H9 (cell line): ENCODE data around the gene HES1. TPM values are rescaled to one million over a fixed set of nuclear protein-coding genes. Genes with fewer than 3 reads are reported as not detected.

Source experiments
- DNase-seq: peaks from one replicate; pipeline ENCODE4 v3.0.0-alpha.2; 2017
- H2AFZ ChIP-seq: one replicate; pipeline ENCODE4 v1.6.1; 2013; ENCODE audit warnings: mild to moderate bottlenecking, low read length, control low read depth, moderate library complexity
- H2AK5ac ChIP-seq: 2 replicates; pipeline ENCODE4 v1.6.1; 2013; ENCODE audit warnings: low read length, control low read depth, mixed read lengths; ENCODE audit not compliant: insufficient read length
- H2BK120ac ChIP-seq: one replicate; pipeline ENCODE4 v1.6.1; 2013; ENCODE audit warnings: low read depth, mild to moderate bottlenecking, low read length, control low read depth, inconsistent platforms; ENCODE audit not compliant: poor library complexity, severe bottlenecking
- H2BK12ac ChIP-seq: 2 replicates; pipeline ENCODE4 v1.6.1; 2013; ENCODE audit warnings: low read length, control low read depth, mixed read lengths, low read depth; ENCODE audit not compliant: insufficient read length
- H2BK15ac ChIP-seq: 2 replicates; pipeline ENCODE4 v1.6.1; 2013; ENCODE audit warnings: low read depth, low read length, control low read depth
- H2BK20ac ChIP-seq: one replicate; pipeline ENCODE4 v1.6.1; 2013; ENCODE audit warnings: low read depth, mild to moderate bottlenecking, low read length, control low read depth, inconsistent platforms; ENCODE audit not compliant: poor library complexity, severe bottlenecking
- H2BK5ac ChIP-seq: 2 replicates; pipeline ENCODE4 v1.6.1; 2013; ENCODE audit warnings: low read length, control low read depth, mixed read lengths; ENCODE audit not compliant: insufficient read length
- H3K14ac ChIP-seq: 2 replicates; pipeline ENCODE4 v1.6.1; 2013; ENCODE audit warnings: low read length, control low read depth; ENCODE audit not compliant: insufficient read depth
- H3K18ac ChIP-seq: 2 replicates; pipeline ENCODE4 v1.6.1; 2013; ENCODE audit warnings: low read depth, mild to moderate bottlenecking, mixed read lengths, low read length, control low read depth; ENCODE audit not compliant: insufficient read length
- H3K23ac ChIP-seq: 2 replicates; pipeline ENCODE4 v1.6.1; 2013; ENCODE audit warnings: low read length, control low read depth, mixed read lengths, low read depth; ENCODE audit not compliant: insufficient read length
- H3K23me2 ChIP-seq: 2 replicates; pipeline ENCODE4 v1.6.1; 2013; ENCODE audit warnings: low read depth, mild to moderate bottlenecking, mixed read lengths, low read length, control low read depth; ENCODE audit not compliant: insufficient read length, poor library complexity, severe bottlenecking
- H3K27ac ChIP-seq: 2 replicates; pipeline ENCODE4 v1.5.1; 2013; ENCODE audit warnings: low read length, control low read depth, mixed read lengths, low read depth; ENCODE audit not compliant: insufficient read length
- H3K27me3 ChIP-seq: 2 replicates; pipeline ENCODE4 v1.6.1; 2013; ENCODE audit warnings: low read length, control low read depth, inconsistent platforms; ENCODE audit not compliant: insufficient read depth
- H3K4ac ChIP-seq: 2 replicates; pipeline ENCODE4 v1.6.1; 2013; ENCODE audit warnings: low read depth, mild to moderate bottlenecking, control low read depth, inconsistent platforms, low read length, moderate library complexity
- H3K4me1 ChIP-seq: 2 replicates; pipeline ENCODE4 v1.6.1; 2013; ENCODE audit warnings: low read length, control low read depth, inconsistent platforms; ENCODE audit not compliant: insufficient read depth
- H3K4me2 ChIP-seq: 2 replicates; pipeline ENCODE4 v1.6.1; 2013; ENCODE audit warnings: low read length, control low read depth, mixed read lengths; ENCODE audit not compliant: insufficient read length, insufficient read depth
- H3K56ac ChIP-seq: 2 replicates; pipeline ENCODE4 v1.6.1; 2013; ENCODE audit warnings: low read depth, mild to moderate bottlenecking, mixed read lengths, low read length, control low read depth; ENCODE audit not compliant: insufficient read length
- H3K79me1 ChIP-seq: 2 replicates; pipeline ENCODE4 v1.6.1; 2013; ENCODE audit warnings: low read depth, mild to moderate bottlenecking, moderate library complexity, low read length, control low read depth, inconsistent platforms; ENCODE audit not compliant: insufficient read depth, poor library complexity, severe bottlenecking
- H3K79me2 ChIP-seq: 2 replicates; pipeline ENCODE4 v1.6.1; 2013; ENCODE audit warnings: low read length, control low read depth, inconsistent platforms; ENCODE audit not compliant: insufficient read depth
- H3K9ac ChIP-seq: 2 replicates; pipeline ENCODE4 v1.6.1; 2013; ENCODE audit warnings: low read length, control low read depth, mixed read lengths; ENCODE audit not compliant: insufficient read length; ENCODE audit errors: extremely low read depth
- H3K9me3 ChIP-seq: one replicate; pipeline ENCODE4 v1.6.1; 2013; ENCODE audit warnings: low read depth, low read length, inconsistent platforms; ENCODE audit not compliant: control insufficient read depth
- H3T11ph ChIP-seq: one replicate; pipeline ENCODE4 v1.6.1; 2013; ENCODE audit warnings: mild to moderate bottlenecking, low read length, control low read depth, inconsistent platforms
- H4K20me1 ChIP-seq: one replicate; pipeline ENCODE4 v1.6.1; 2013; ENCODE audit not compliant: control insufficient read depth, insufficient read length, insufficient read depth
- H4K5ac ChIP-seq: 2 replicates; pipeline ENCODE4 v1.6.1; 2013; ENCODE audit warnings: low read depth, mild to moderate bottlenecking, mixed read lengths, low read length, control low read depth; ENCODE audit not compliant: insufficient read length
- H4K8ac ChIP-seq: replicated peaks from 2 replicates; pipeline ENCODE4 v1.6.1; 2013; ENCODE audit warnings: low read length, control low read depth, mixed read lengths, low read depth; ENCODE audit not compliant: insufficient read length
- H4K91ac ChIP-seq: 2 replicates; pipeline ENCODE4 v1.6.1; 2013; ENCODE audit warnings: low read depth, mild to moderate bottlenecking, moderate library complexity, mixed read lengths, low read length, control low read depth; ENCODE audit not compliant: insufficient read length
- H3K27ac Mint-ChIP-seq, 3 experiments: 2 replicates in 2 of 3; 3 replicates in 1 of 3; pipeline ENCODE4 v1.8.0; 2020 to 2021; ENCODE audit warnings: mixed read lengths in 3 of 3, mild to moderate bottlenecking in 1 of 3, moderate library complexity in 1 of 3
- H3K27me3 Mint-ChIP-seq: 2 replicates; pipeline ENCODE4 v1.8.0; 2021; ENCODE audit warnings: low read depth, mild to moderate bottlenecking, moderate library complexity, mixed read lengths
- H3K36me3 Mint-ChIP-seq, 3 experiments: 2 replicates in 2 of 3; 3 replicates in 1 of 3; pipeline ENCODE4 v1.8.0; 2020 to 2021; ENCODE audit warnings: low read depth in 3 of 3, mixed read lengths in 3 of 3; ENCODE audit not compliant: insufficient read depth in 1 of 3
- H3K4me1 Mint-ChIP-seq, 2 experiments: 2 replicates each; pipeline ENCODE4 v1.8.0; 2020; ENCODE audit warnings: mixed read lengths in 2 of 2
- H3K4me3 Mint-ChIP-seq, 2 experiments: 2 replicates in 1 of 2; 3 replicates in 1 of 2; pipeline ENCODE4 v1.8.0; 2020 to 2021; ENCODE audit warnings: mild to moderate bottlenecking in 2 of 2, mixed read lengths in 2 of 2, moderate library complexity in 1 of 2
- H3K9me3 Mint-ChIP-seq, 2 experiments: 2 replicates in 1 of 2; 3 replicates in 1 of 2; pipeline ENCODE4 v1.8.0; 2020; ENCODE audit warnings: mild to moderate bottlenecking in 2 of 2, mixed read lengths in 2 of 2, moderate library complexity in 1 of 2
- WGBS: extraction: QIAGEN DNeasy Blood & Tissue Kit; methylation state at CpG from one replicate; pipeline ENCODE4 v1.1.7; 2013; ENCODE audit warnings: missing lambda C conversion rate, low lambda C conversion rate, mixed read lengths; ENCODE audit not compliant: insufficient read length; ENCODE audit errors: extremely low coverage; 5-methylcytosine and 5-hydroxymethylcytosine counted together
- total RNA-seq: library from RNA; stranded (reverse); gene quantifications from 2 replicates; pipeline ENCODE4 v1.2.1, GENCODE V29; 2021
- TF ChIP-seq, protein P1 (sequence below): fragments of 200-600 bp; sonication (generic); conservative IDR thresholded peaks from 3 replicates; pipeline ENCODE4 v1.8.0; 2021; ENCODE audit warnings: antibody characterized with exemption, mild to moderate bottlenecking

Gene HES1
- total RNA-seq, 1 experiment from 2014 or later, result 23.2 TPM

DNA sequence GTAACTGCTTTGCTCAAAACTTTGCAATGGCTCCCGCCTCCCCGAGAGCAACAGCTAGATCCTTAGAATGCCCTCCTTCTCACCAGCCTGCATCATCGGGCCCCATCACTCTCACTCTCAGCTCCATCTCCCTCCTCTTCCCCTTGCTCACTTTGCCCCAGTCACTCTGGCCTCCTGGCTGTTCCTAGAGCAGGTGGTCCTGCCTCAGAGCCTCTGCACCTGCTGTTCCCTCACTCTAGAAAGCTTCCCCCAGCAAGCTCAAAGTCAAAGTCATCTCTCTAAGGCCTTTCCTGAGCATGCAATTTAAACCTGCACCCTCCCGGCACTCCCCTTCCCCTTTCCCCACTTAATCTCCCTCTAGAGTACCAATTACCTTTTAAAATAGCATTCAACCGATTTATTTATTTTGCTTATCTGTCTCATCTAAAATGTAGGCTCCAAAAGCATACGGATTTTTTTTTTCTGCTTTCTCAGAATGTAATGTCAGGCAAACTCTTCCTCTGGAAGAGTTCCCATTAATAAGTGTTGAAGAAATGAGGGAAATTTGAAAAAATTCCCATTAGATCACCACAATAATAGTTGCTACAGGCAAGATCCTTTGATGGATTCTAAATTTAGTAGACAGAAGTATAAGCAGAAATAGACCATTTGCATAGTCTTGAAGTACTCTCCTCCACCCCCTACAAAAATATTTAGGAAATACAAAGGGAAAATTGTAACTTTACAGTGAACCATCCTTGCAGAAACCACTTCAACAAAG is 15.9 kb upstream of the HES1 start:
- no peaks in the 10 kb centered on the region for H3K23me2 ChIP-seq

More for the DNA sequence above, 15.9 kb upstream of the HES1 start:
- Histone ChIP-seq H2BK12ac (no peak overlapping the region), H3T11ph (no peak overlapping the region), H4K5ac (no peak overlapping the region), H2AK5ac (no peak overlapping the region), H4K91ac (no peak overlapping the region), H3K27me3 (no peaks in the 10 kb centered on the region), H3K27ac (no peak overlapping the region), H4K8ac (no peak overlapping the region), H3K4me2 (no peak overlapping the region), H4K20me1 (no peaks in the 10 kb centered on the region), H2AFZ (no peak overlapping the region), H3K23ac (no peak overlapping the region), H3K9me3 (no peaks in the 10 kb centered on the region), H3K18ac (no peak overlapping the region), H2BK20ac (no peak overlapping the region), H3K56ac (no peak overlapping the region), H3K4ac (no peak overlapping the region), H3K79me2 (no peaks in the 10 kb centered on the region), H2BK5ac (no peak overlapping the region), H3K79me1 (no peaks in the 10 kb centered on the region), H2BK15ac (no peak overlapping the region), H3K14ac (no peak overlapping the region), H2BK120ac (no peak overlapping the region), H3K4me1 (peaks cover 2% of the 10 kb centered on the region; the same call in 1 of the 2 replicates), H3K9ac (no peak overlapping the region)
- H3K27ac Mint-ChIP-seq, result no peak overlapping the region
- peaks cover 0 to 9% of the 10 kb centered on the region in 2 experiments; a peak in 3 of 4 replicates for H3K4me1 Mint-ChIP-seq
- no CpG with 5 or more reads among the region's 6 CpGs for WGBS
- TF ChIP-seq, protein P1, sequence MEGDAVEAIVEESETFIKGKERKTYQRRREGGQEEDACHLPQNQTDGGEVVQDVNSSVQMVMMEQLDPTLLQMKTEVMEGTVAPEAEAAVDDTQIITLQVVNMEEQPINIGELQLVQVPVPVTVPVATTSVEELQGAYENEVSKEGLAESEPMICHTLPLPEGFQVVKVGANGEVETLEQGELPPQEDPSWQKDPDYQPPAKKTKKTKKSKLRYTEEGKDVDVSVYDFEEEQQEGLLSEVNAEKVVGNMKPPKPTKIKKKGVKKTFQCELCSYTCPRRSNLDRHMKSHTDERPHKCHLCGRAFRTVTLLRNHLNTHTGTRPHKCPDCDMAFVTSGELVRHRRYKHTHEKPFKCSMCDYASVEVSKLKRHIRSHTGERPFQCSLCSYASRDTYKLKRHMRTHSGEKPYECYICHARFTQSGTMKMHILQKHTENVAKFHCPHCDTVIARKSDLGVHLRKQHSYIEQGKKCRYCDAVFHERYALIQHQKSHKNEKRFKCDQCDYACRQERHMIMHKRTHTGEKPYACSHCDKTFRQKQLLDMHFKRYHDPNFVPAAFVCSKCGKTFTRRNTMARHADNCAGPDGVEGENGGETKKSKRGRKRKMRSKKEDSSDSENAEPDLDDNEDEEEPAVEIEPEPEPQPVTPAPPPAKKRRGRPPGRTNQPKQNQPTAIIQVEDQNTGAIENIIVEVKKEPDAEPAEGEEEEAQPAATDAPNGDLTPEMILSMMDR, result no peak
- no peaks in the 10 kb centered on the region for H3K9me3 Mint-ChIP-seq
- no peak for DNase-seq
- no peak overlapping the region for H3K4me3 Mint-ChIP-seq
- peaks cover 35% of the 10 kb centered on the region for H3K27me3 Mint-ChIP-seq
- H3K36me3 Mint-ChIP-seq, result no peaks in the 10 kb centered on the region
